Measurements from ENCODE around the gene ISM1. TPM values are rescaled to one million over a fixed set of nuclear protein-coding genes. Genes with fewer than 3 reads are reported as not detected.

Gene ISM1
- total RNA-seq, 2 donors from 2014 or later, result 20.4 to 25.1 TPM

GRCh38 chr20:13320702-13321101 lies 99.6 kb downstream of the ISM1 start:
- ATAC-seq (ENCODE audit: insufficient number of reproducible peaks, low FRiP score, low read depth) (no peak), DNase-seq (ENCODE audit: low spot score) (no peak)
- no peak for TF ChIP-seq CTCF (IDR thresholded peaks at IDR 0.05)
- Histone ChIP-seq H3K4me3 (no peak overlapping the region), H3K9me3 (no peaks in the 10 kb centered on the region), H3K27me3 (replicated peaks; ENCODE audit: insufficient read depth) (no peaks in the 10 kb centered on the region), H3K36me3 (no peaks in the 10 kb centered on the region), H3K27ac (no peak overlapping the region), H3K4me1 (ENCODE audit: control insufficient read depth in 1 of 2, low read depth in 2 of 2) (no peaks in the 10 kb centered on the region)

GRCh38 chr20:13321416-13321815 lies 100.3 kb downstream of the ISM1 start:
- no peaks in the 10 kb centered on the region for H3K36me3 ChIP-seq
- H3K27ac ChIP-seq, result no peak overlapping the region
- H3K27me3 ChIP-seq (replicated peaks; ENCODE audit: insufficient read depth), result no peaks in the 10 kb centered on the region
- no peak overlapping the region for H3K4me3 ChIP-seq
- no peaks in the 10 kb centered on the region for H3K4me1 ChIP-seq (ENCODE audit: control insufficient read depth in 1 of 2, low read depth in 2 of 2)
- no peaks in the 10 kb centered on the region for H3K9me3 ChIP-seq
- no peak for TF ChIP-seq CTCF (IDR thresholded peaks at IDR 0.05)
- DNase-seq (ENCODE audit: low spot score), result no peak
- no peak for ATAC-seq (ENCODE audit: insufficient number of reproducible peaks, low FRiP score, low read depth)

GRCh38 chr20:13322198-13322597 lies 101.1 kb downstream of the ISM1 start:
- no peaks in the 10 kb centered on the region for H3K4me1 ChIP-seq (ENCODE audit: control insufficient read depth in 1 of 2, low read depth in 2 of 2)
- ATAC-seq (ENCODE audit: insufficient number of reproducible peaks, low FRiP score, low read depth) (no peak), DNase-seq (ENCODE audit: low spot score) (no peak)
- no peaks in the 10 kb centered on the region for H3K9me3 ChIP-seq
- no peak for TF ChIP-seq CTCF (IDR thresholded peaks at IDR 0.05)
- H3K4me3 ChIP-seq, result no peak overlapping the region
- H3K27me3 ChIP-seq (replicated peaks; ENCODE audit: insufficient read depth), result no peaks in the 10 kb centered on the region
- H3K36me3 ChIP-seq, result no peaks in the 10 kb centered on the region
- no peak overlapping the region for H3K27ac ChIP-seq

- no peaks in the 10 kb centered on the region for H3K27me3 ChIP-seq (replicated peaks; ENCODE audit: insufficient read depth)
- no peak overlapping the region for H3K27ac ChIP-seq
- DNase-seq (ENCODE audit: low spot score) (no peak), ATAC-seq (ENCODE audit: insufficient number of reproducible peaks, low FRiP score, low read depth) (no peak)
- no peaks in the 10 kb centered on the region for H3K9me3 ChIP-seq
- no peaks in the 10 kb centered on the region for H3K36me3 ChIP-seq
- H3K4me3 ChIP-seq, result no peak overlapping the region
- no peaks in the 10 kb centered on the region for H3K4me1 ChIP-seq (ENCODE audit: control insufficient read depth in 1 of 2, low read depth in 2 of 2)
- TF ChIP-seq CTCF (IDR thresholded peaks at IDR 0.05), result no peak
Measured at GRCh38 chr20:13322621-13323020, 101.5 kb downstream of the ISM1 start.

GRCh38 chr20:13325033-13325432 lies 104.0 kb downstream of the ISM1 start:
- Histone ChIP-seq H3K9me3 (no peaks in the 10 kb centered on the region), H3K27ac (no peak overlapping the region), H3K4me3 (no peak overlapping the region), H3K4me1 (ENCODE audit: control insufficient read depth in 1 of 2, low read depth in 2 of 2) (no peaks in the 10 kb centered on the region), H3K27me3 (replicated peaks; ENCODE audit: insufficient read depth) (no peaks in the 10 kb centered on the region), H3K36me3 (no peaks in the 10 kb centered on the region)
- peak; percentile 32 for TF ChIP-seq CTCF (IDR thresholded peaks at IDR 0.05)
- ATAC-seq (ENCODE audit: insufficient number of reproducible peaks, low FRiP score, low read depth) (no peak), DNase-seq (ENCODE audit: low spot score) (no peak)
